OCI-LY3 (cell line): ENCODE results near the gene OTOGL.

Experiments
- H2AFZ ChIP-seq: fragments of 200-600, 300-600 bp; shearing (Covaris generic); 2 replicates; pipeline ENCODE4 v1.6.0; 2014; ENCODE audit warnings: antibody characterized with exemption, low read depth, low read length
- H3K27ac ChIP-seq: fragments of 200-600, 300-600 bp; sonication (generic); 2 replicates; pipeline ENCODE4 v1.5.1; 2014; ENCODE audit warnings: mild to moderate bottlenecking, low read length, moderate library complexity, mixed read lengths
- H3K27me3 ChIP-seq: fragments of 200-600, 300-600 bp; sonication (generic); 2 replicates; pipeline ENCODE4 v1.6.1; 2014; ENCODE audit warnings: low read depth, low read length, mixed read lengths
- H3K36me3 ChIP-seq: fragments of 200-600, 300-600 bp; sonication (generic); replicated peaks from 2 replicates; pipeline ENCODE3; 2014; ENCODE audit warnings: low read depth, low read length, mixed read lengths
- H3K4me1 ChIP-seq: fragments of 300-600, 200-600 bp; sonication (generic); 2 replicates; pipeline ENCODE4 v1.6.1; 2014; ENCODE audit warnings: low read length, mixed read lengths
- H3K4me2 ChIP-seq: fragments of 200-600, 300-600 bp; sonication (generic); 2 replicates; pipeline ENCODE4 v1.6.1; 2014; ENCODE audit warnings: low read length, mixed read lengths
- H3K4me3 ChIP-seq: fragments of 300-600, 200-600 bp; sonication (generic); 2 replicates; pipeline ENCODE4 v1.5.1; 2014; ENCODE audit warnings: antibody characterized with exemption, mild to moderate bottlenecking, low read length, moderate library complexity
- H3K79me2 ChIP-seq: fragments of 300-600, 200-600 bp; shearing (Covaris generic); 2 replicates; pipeline ENCODE4 v1.6.1; 2014; ENCODE audit warnings: mild to moderate bottlenecking, low read length, mixed read lengths
- H3K9ac ChIP-seq: fragments of 300-600, 200-600 bp; shearing (Covaris generic); 2 replicates; pipeline ENCODE4 v1.6.0; 2014; ENCODE audit warnings: mild to moderate bottlenecking, low read length, moderate library complexity
- H3K9me3 ChIP-seq: fragments of 200-600, 300-600 bp; shearing (Covaris generic); 2 replicates; pipeline ENCODE4 v1.6.1; 2014; ENCODE audit warnings: low read length, mixed read lengths; ENCODE audit not compliant: insufficient read depth
- H4K20me1 ChIP-seq: fragments of 200-600, 300-600 bp; sonication (generic); 2 replicates; pipeline ENCODE4 v1.6.1; 2016; ENCODE audit warnings: low read length, mixed read lengths; ENCODE audit not compliant: insufficient read depth
- EZH2phosphoT487 ChIP-seq: fragments of 200-600 bp; shearing (Covaris generic); IDR thresholded peaks from 2 replicates; pipeline ENCODE4 v1.6.1; 2018; ENCODE audit warnings: antibody characterized with exemption, mixed run types, low read depth
- TF ChIP-seq, protein P1 (sequence below): fragments of 200-600, 300-600 bp; sonication (generic); IDR thresholded peaks from 2 replicates; pipeline ENCODE4 v1.5.1; 2014; ENCODE audit warnings: antibody characterized with exemption, low read length, low read depth

The OTOGL gene

DNA sequence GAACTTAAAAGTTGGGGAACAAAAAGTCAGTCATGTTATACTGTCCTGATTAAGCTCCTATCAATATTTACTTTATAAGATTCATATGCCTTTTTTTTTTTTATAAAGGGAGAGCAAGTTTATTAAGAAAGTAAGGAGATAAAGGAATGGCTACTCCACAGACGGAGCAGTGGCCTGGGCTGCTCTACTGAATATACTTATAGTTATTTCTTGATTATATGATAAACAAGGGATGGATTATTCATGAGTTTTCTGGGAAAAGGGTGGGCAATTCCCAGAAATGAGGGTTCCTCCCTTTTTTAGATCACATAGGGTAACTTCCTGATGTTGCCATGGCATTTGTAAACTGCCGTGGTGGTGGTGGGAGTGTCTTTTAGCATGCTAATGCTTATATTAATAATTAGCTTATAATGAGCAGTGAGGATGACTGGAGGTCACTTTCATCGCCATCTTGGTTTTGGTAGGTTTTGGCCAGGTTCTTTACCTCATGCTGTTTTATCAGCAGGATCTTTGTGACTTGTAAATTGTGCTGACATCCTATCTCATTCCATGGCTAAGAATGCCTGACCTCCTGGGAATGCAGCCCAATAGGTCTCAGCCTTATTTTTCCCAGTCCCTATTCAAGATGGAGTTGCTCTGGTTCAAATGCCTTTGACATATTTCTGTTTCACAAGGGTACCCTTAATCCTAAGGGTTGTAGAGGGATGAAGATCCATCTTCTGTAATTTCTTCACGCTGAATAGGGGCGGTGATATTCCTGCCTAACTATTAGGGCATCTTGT, 73.9 kb downstream of the OTOGL start:
- no peak overlapping the region for H3K4me3 ChIP-seq
- H4K20me1 ChIP-seq: no peaks in the 10 kb centered on the region
- no peak for TF ChIP-seq EZH2phosphoT487
- TF ChIP-seq, protein P1, sequence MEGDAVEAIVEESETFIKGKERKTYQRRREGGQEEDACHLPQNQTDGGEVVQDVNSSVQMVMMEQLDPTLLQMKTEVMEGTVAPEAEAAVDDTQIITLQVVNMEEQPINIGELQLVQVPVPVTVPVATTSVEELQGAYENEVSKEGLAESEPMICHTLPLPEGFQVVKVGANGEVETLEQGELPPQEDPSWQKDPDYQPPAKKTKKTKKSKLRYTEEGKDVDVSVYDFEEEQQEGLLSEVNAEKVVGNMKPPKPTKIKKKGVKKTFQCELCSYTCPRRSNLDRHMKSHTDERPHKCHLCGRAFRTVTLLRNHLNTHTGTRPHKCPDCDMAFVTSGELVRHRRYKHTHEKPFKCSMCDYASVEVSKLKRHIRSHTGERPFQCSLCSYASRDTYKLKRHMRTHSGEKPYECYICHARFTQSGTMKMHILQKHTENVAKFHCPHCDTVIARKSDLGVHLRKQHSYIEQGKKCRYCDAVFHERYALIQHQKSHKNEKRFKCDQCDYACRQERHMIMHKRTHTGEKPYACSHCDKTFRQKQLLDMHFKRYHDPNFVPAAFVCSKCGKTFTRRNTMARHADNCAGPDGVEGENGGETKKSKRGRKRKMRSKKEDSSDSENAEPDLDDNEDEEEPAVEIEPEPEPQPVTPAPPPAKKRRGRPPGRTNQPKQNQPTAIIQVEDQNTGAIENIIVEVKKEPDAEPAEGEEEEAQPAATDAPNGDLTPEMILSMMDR: no peak
- H3K9ac ChIP-seq: no peak overlapping the region
- H3K36me3 ChIP-seq: no peaks in the 10 kb centered on the region
- no peak overlapping the region for H3K4me2 ChIP-seq
- no peak overlapping the region for H2AFZ ChIP-seq
- H3K79me2 ChIP-seq: no peaks in the 10 kb centered on the region
- H3K27ac ChIP-seq: no peak overlapping the region
- no peaks in the 10 kb centered on the region for H3K9me3 ChIP-seq
- H3K27me3 ChIP-seq: peaks cover 7% of the 10 kb centered on the region; the same call in 1 of the 2 replicates
- H3K4me1 ChIP-seq: no peaks in the 10 kb centered on the region

DNA sequence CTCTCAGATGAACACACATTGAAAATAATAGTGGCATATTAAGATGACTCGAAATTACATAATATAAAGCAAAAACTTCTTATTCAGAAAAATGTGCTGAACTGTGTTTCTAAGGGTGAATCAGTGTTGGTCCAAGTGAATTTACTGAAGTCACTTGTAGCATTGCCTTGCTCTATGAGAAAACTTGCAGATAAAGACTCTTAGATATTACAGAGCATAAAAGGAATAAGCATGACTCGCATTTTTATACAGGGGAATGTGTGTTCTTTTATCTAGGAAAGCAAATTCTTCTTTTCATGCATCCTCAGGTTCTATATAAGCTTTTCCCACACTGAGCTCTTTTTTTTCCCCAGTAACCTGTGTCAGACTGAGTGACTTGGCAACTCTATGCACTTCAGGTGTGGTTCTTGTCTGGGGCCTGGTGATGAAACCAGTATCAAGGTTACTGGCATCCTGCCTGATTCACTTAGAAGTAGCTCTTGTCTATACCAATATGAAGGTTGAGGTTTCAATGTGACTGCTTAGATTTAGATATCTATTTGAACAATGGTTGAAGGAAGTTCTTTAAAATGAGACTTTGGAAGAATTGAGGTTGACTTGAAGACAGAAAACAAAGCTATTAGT, 76.1 kb downstream of the OTOGL start:
- H3K9me3 ChIP-seq: no peaks in the 10 kb centered on the region

DNA sequence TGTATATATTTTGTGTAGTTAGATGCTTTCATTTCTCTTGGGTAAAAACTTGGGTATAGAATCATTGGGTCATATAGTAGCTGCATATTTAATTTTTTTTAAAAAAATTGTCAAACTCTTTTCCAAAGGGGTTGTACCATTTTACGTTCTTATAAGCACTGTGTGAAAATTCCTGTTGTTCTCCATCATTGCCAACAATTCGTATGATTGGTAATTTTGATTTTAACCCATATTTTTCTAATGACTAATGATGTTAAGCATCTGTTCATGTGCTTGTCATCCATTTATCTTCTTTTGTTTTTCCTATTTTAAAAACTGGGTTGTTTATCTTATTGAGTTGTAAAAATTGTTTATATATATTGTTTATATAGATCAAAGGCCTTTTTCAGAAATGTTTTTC, 77.4 kb downstream of the OTOGL start:
- no peak overlapping the region for H3K9ac ChIP-seq
- H3K9me3 ChIP-seq: no peaks in the 10 kb centered on the region
- no peaks in the 10 kb centered on the region for H3K36me3 ChIP-seq
- H4K20me1 ChIP-seq: no peaks in the 10 kb centered on the region
- no peak overlapping the region for H3K4me2 ChIP-seq
- no peak overlapping the region for H3K4me3 ChIP-seq
- no peak overlapping the region for H2AFZ ChIP-seq
- H3K4me1 ChIP-seq: 0 out of 2 replicates have a peak, but pooled peaks cover 4% of the 10 kb centered on the region
- no peaks in the 10 kb centered on the region for H3K27me3 ChIP-seq
- TF ChIP-seq, protein P1: no peak
- no peak for TF ChIP-seq EZH2phosphoT487
- no peaks in the 10 kb centered on the region for H3K79me2 ChIP-seq
- no peak overlapping the region for H3K27ac ChIP-seq

More for the DNA sequence above, 76.1 kb downstream of the OTOGL start:
- no peaks in the 10 kb centered on the region for H3K36me3 ChIP-seq
- TF ChIP-seq EZH2phosphoT487: no peak
- TF ChIP-seq, protein P1: no peak
- H3K4me3 ChIP-seq: no peak overlapping the region
- H3K9ac ChIP-seq: no peak overlapping the region
- no peaks in the 10 kb centered on the region for H4K20me1 ChIP-seq
- H3K79me2 ChIP-seq: no peaks in the 10 kb centered on the region
- H3K27ac ChIP-seq: no peak overlapping the region
- 0 out of 2 replicates have a peak, but pooled peaks cover 4% of the 10 kb centered on the region for H3K4me1 ChIP-seq
- H3K4me2 ChIP-seq: no peak overlapping the region
- no peak overlapping the region for H2AFZ ChIP-seq
- H3K27me3 ChIP-seq: no peaks in the 10 kb centered on the region

DNA sequence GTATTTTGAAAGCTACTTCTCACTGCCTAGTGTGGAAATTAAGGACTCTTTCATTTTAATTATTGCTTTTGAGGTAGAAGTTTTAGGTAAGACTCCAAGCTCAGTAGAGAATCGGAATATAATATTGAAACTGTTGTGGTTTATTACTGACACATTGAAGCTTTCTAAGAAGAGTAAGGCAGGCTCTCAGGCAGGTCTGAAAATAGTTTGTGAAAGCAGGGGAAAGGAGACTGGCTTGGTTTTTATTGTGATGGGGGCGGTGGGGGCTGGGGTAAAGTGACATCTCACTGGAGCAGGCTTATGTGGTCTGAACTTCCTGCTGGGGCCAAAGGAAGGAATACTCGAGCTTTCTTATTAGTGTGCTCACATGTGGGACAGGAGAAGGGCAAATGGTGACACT, 79.5 kb downstream of the OTOGL start:
- H3K36me3 ChIP-seq: no peaks in the 10 kb centered on the region
- H2AFZ ChIP-seq: no peak overlapping the region
- no peak overlapping the region for H3K27ac ChIP-seq
- H3K4me3 ChIP-seq: no peak overlapping the region
- no peak for TF ChIP-seq EZH2phosphoT487
- TF ChIP-seq, protein P1: no peak
- 0 out of 2 replicates have a peak, but pooled peaks cover 3% of the 10 kb centered on the region for H3K27me3 ChIP-seq
- 0 out of 2 replicates have a peak, but pooled peaks cover 4% of the 10 kb centered on the region for H3K4me1 ChIP-seq
- H3K79me2 ChIP-seq: no peaks in the 10 kb centered on the region
- no peak overlapping the region for H3K9ac ChIP-seq
- no peak overlapping the region for H3K4me2 ChIP-seq
- no peaks in the 10 kb centered on the region for H3K9me3 ChIP-seq
- no peaks in the 10 kb centered on the region for H4K20me1 ChIP-seq
